Liver (tissue), 9 donors: ENCODE results near the gene IL13. TPM values are rescaled to one million over a fixed set of nuclear protein-coding genes. Genes with fewer than 3 reads are reported as not detected.
"Not testable (repeated sequence)": the region's sequence is repeated elsewhere in the genome, so short reads cannot be mapped to it uniquely, and the experiment has no call there.

ENCODE experiments used
- DNase-seq: peaks from one replicate; pipeline ENCODE4 v3.0.0-alpha.2; 2017; ENCODE audit warnings: low spot score
- H3K27ac ChIP-seq, 2 donors: one replicate each; pipeline ENCODE4 v1.7.0; 2013; ENCODE audit warnings: inconsistent platforms in 2 of 2, low read length in 2 of 2, control low read depth in 1 of 2, low read depth in 1 of 2, mild to moderate bottlenecking in 1 of 2
- H3K27me3 ChIP-seq, 4 donors: one replicate each; pipeline versions ENCODE4 v1.6.1 to v1.7.0; 2013; ENCODE audit warnings: low read length in 3 of 4, inconsistent platforms in 1 of 4, mild to moderate bottlenecking in 1 of 4, moderate library complexity in 1 of 4; ENCODE audit not compliant: control insufficient read depth in 4 of 4, insufficient read depth in 4 of 4
- H3K36me3 ChIP-seq, 4 donors: one replicate each; pipeline versions ENCODE4 v1.6.1 to v1.7.0; 2013; ENCODE audit warnings: low read length in 3 of 4, mild to moderate bottlenecking in 3 of 4, low read depth in 1 of 4, moderate library complexity in 1 of 4; ENCODE audit not compliant: control insufficient read depth in 4 of 4, insufficient read depth in 3 of 4
- H3K4me1 ChIP-seq, 4 donors: one replicate each; pipeline versions ENCODE4 v1.6.1 to v1.7.0; 2013; ENCODE audit warnings: low read length in 3 of 4, mild to moderate bottlenecking in 3 of 4, moderate library complexity in 1 of 4; ENCODE audit not compliant: control insufficient read depth in 4 of 4, insufficient read depth in 4 of 4
- H3K4me3 ChIP-seq, 3 donors: one replicate each; pipeline versions ENCODE4 v1.6.1 to v1.7.0; 2013; ENCODE audit warnings: low read length in 3 of 3, control low read depth in 1 of 3, low read depth in 1 of 3, mild to moderate bottlenecking in 1 of 3
- H3K9ac ChIP-seq, 2 donors: one replicate each; pipeline ENCODE4 v1.7.0; 2013; ENCODE audit warnings: low read length in 2 of 2, mild to moderate bottlenecking in 2 of 2, moderate library complexity in 2 of 2, control low read depth in 1 of 2, low read depth in 1 of 2
- H3K9me3 ChIP-seq, 4 donors: one replicate each; pipeline versions ENCODE4 v1.6.1 to v1.7.0; 2013; ENCODE audit warnings: low read length in 3 of 4; ENCODE audit not compliant: control insufficient read depth in 4 of 4
- ATF3 ChIP-seq: IDR thresholded peaks from 2 replicates; pipeline ENCODE4 v1.6.1; 2016; ENCODE audit warnings: antibody characterized with exemption
- CTCF ChIP-seq: fragments of 150-350 bp; IDR thresholded peaks from 2 replicates; pipeline ENCODE4 v1.5.1; 2017; ENCODE audit warnings: improper control_type of control experiment, low read depth, low read length; ENCODE audit not compliant: missing input control
- FOXA1 ChIP-seq: IDR thresholded peaks from 2 replicates; pipeline ENCODE4 v1.6.1; 2016; ENCODE audit warnings: antibody characterized with exemption
- FOXA2 ChIP-seq: IDR thresholded peaks from 2 replicates; pipeline ENCODE4 v1.6.1; 2016; ENCODE audit warnings: antibody characterized with exemption
- GABPA ChIP-seq, 2 donors: IDR thresholded peaks in 1 of 2; conservative IDR thresholded peaks in 1 of 2; 2 replicates each; pipeline ENCODE4 v1.6.1; 2016; ENCODE audit warnings: antibody characterized with exemption in 2 of 2, mild to moderate bottlenecking in 1 of 2, moderate library complexity in 1 of 2
- HNF4A ChIP-seq, 2 donors: conservative IDR thresholded peaks; 2 replicates each; pipeline ENCODE4 v1.6.1; 2016; ENCODE audit warnings: antibody characterized with exemption in 2 of 2, mild to moderate bottlenecking in 2 of 2
- NR2F2 ChIP-seq: IDR thresholded peaks from 2 replicates; pipeline ENCODE4 v1.6.1; 2016; ENCODE audit warnings: antibody characterized with exemption
- RAD21 ChIP-seq, 2 donors: IDR thresholded peaks; 2 replicates each; pipeline ENCODE4 v1.6.1; 2016; ENCODE audit warnings: antibody characterized with exemption in 2 of 2, mild to moderate bottlenecking in 2 of 2
- REST ChIP-seq: IDR thresholded peaks from 2 replicates; pipeline ENCODE4 v1.6.1; 2016; ENCODE audit warnings: antibody characterized with exemption, mild to moderate bottlenecking
- RXRA ChIP-seq, 2 donors: IDR thresholded peaks; 2 replicates each; pipeline ENCODE4 v1.6.1; 2017 to 2018; ENCODE audit warnings: antibody characterized with exemption in 2 of 2, mild to moderate bottlenecking in 1 of 2
- SP1 ChIP-seq: IDR thresholded peaks from 2 replicates; pipeline ENCODE4 v1.6.1; 2018; ENCODE audit warnings: antibody characterized with exemption, mild to moderate bottlenecking
- YY1 ChIP-seq: IDR thresholded peaks from 2 replicates; pipeline ENCODE4 v1.6.1; 2016; ENCODE audit warnings: antibody characterized with exemption, mild to moderate bottlenecking
- ZBTB33 ChIP-seq: IDR thresholded peaks from 2 replicates; pipeline ENCODE4 v1.6.1; 2016; ENCODE audit warnings: antibody characterized with exemption
- WGBS: extraction: QIAGEN DNeasy Blood & Tissue Kit; methylation state at CpG from one replicate; pipeline ENCODE4 v1.1.7; 2013; 5-methylcytosine and 5-hydroxymethylcytosine counted together
- polyA plus RNA-seq, 2 donors: library from polyadenylated mRNA; stranded (reverse) in 1 of 2; unstranded in 1 of 2; fragments of 200-250 nt in 1 of 2; fragments of >200 nt in 1 of 2; fragmentation: Nextera tagmentation in 1 of 2; extraction: Ambion mirVana in 1 of 2; gene quantifications; one replicate each; pipeline versions ENCODE4 v1.2.1 to v1.2.3, GENCODE V29; 2013 to 2015
- total RNA-seq, 2 donors: library from RNA; depleted of rRNA; stranded (reverse); fragments of >200 nt; gene quantifications; one replicate each; pipeline ENCODE4 v1.2.3, GENCODE V29; 2014
- donor health status: healthy.
- donor health status: healthy.
- donor health status: healthy.
- donor health status: healthy.
- donor health status: healthy.

The IL13 gene
- total and polyA plus RNA-seq, 4 donors, result not detected

- Histone ChIP-seq H3K27ac (no peak overlapping the region), H3K9me3 (no peaks in the 10 kb centered on the region), H3K4me3 (no peak overlapping the region), H3K4me1 (no peaks in the 10 kb centered on the region), H3K9ac (no peak overlapping the region), H3K36me3 (no peaks in the 10 kb centered on the region), H3K27me3 (no peaks in the 10 kb centered on the region)
- WGBS, result 98% methylated on average over 3 of the region's 3 CpGs
- TF ChIP-seq REST (no peak), RAD21 (IDR thresholded peaks at IDR 0.05) (no peak), SP1 (no peak)
- DNase-seq, result no peak
Observed at GRCh38 chr5:132690156-132690555, 32.2 kb downstream of the IL13 start.

GRCh38 chr5:132691755-132692631, 34.0 kb downstream of the IL13 start:
- not testable (repeated sequence) for H3K36me3 ChIP-seq, H3K27me3 ChIP-seq, H3K9ac ChIP-seq, H3K27ac ChIP-seq, H3K4me1 ChIP-seq, DNase-seq, H3K4me3 ChIP-seq, H3K9me3 ChIP-seq
- WGBS, result 75% methylated on average over 5 of the region's 5 CpGs

GRCh38 chr5:132692632-132692967, 34.6 kb downstream of the IL13 start:
- no peaks in the 10 kb centered on the region for H3K27me3 ChIP-seq
- no peak for DNase-seq
- TF ChIP-seq FOXA1, result no peak

GRCh38 chr5:132695956-132696355, 38.0 kb downstream of the IL13 start:
- H3K27ac ChIP-seq, result no peak overlapping the region
- H3K9me3 ChIP-seq, result no peaks in the 10 kb centered on the region
- no peaks in the 10 kb centered on the region for H3K36me3 ChIP-seq
- H3K9ac ChIP-seq, result no peak overlapping the region
- no peak for DNase-seq
- H3K4me1 ChIP-seq, result no peaks in the 10 kb centered on the region
- 95% methylated on average over 4 of the region's 4 CpGs for WGBS
- H3K27me3 ChIP-seq, result no peaks in the 10 kb centered on the region
- H3K4me3 ChIP-seq, result no peak overlapping the region
- TF ChIP-seq ATF3 (no peak), YY1 (no peak), GABPA (IDR thresholded peaks at IDR 0.05 in 1 of 2, conservative IDR thresholded peaks at IDR 0.05 in 1 of 2) (no peak), RAD21 (IDR thresholded peaks at IDR 0.05) (no peak), SP1 (no peak), CTCF (no peak), ZBTB33 (no peak), NR2F2 (no peak), HNF4A (conservative IDR thresholded peaks at IDR 0.05) (no peak), RXRA (IDR thresholded peaks at IDR 0.05) (no peak), FOXA2 (no peak)

More at GRCh38 chr5:132692632-132692967, 34.6 kb downstream of the IL13 start:
- Histone ChIP-seq H3K27ac (no peak overlapping the region), H3K9ac (no peak overlapping the region), H3K36me3 (no peaks in the 10 kb centered on the region), H3K4me1 (no peaks in the 10 kb centered on the region), H3K9me3 (no peaks in the 10 kb centered on the region), H3K4me3 (no peak overlapping the region)
